DND-41 (cell line): ENCODE results near the gene SOD3.

ENCODE experiments used
- ATAC-seq: fragments of 200-7000 bp; cut with Tn5 transposase; 3 replicates; pipeline ENCODE4 v1.9.1; 2021; ENCODE audit warnings: low read depth; ENCODE audit not compliant: insufficient read depth
- DNase-seq: peaks from one replicate; pipeline ENCODE4 v3.0.0-alpha.2; 2020
- H2AFZ ChIP-seq: 2 replicates; pipeline ENCODE4 v1.6.0; 2012; ENCODE audit warnings: low read depth, low read length
- H3K27ac ChIP-seq: 2 replicates; pipeline ENCODE4 v1.5.1; 2012; ENCODE audit warnings: low read length, inconsistent platforms
- H3K27me3 ChIP-seq: fragments of 200-600 bp; sonication (generic); 2 replicates; pipeline ENCODE4 v1.6.0; 2012; ENCODE audit warnings: low read length, mild to moderate bottlenecking, inconsistent platforms; ENCODE audit not compliant: insufficient read depth, poor library complexity
- H3K36me3 ChIP-seq: 2 replicates; pipeline ENCODE4 v1.5.1; 2012; ENCODE audit warnings: low read length, inconsistent platforms; ENCODE audit not compliant: insufficient read depth
- H3K4me1 ChIP-seq: 2 replicates; pipeline ENCODE4 v1.5.1; 2012; ENCODE audit warnings: mild to moderate bottlenecking, low read length; ENCODE audit not compliant: insufficient read depth
- H3K4me2 ChIP-seq: 2 replicates; pipeline ENCODE4 v1.6.0; 2012; ENCODE audit warnings: mild to moderate bottlenecking, moderate library complexity, low read length, inconsistent platforms; ENCODE audit not compliant: insufficient read depth
- H3K4me3 ChIP-seq, 2 experiments: fragments of 200-600 bp in 1 of 2; shearing (Covaris generic) in 1 of 2; 2 replicates each; pipeline ENCODE4 v1.5.1; 2012 to 2016; ENCODE audit warnings: inconsistent platforms in 2 of 2, low read length in 2 of 2, mild to moderate bottlenecking in 2 of 2, low read depth in 1 of 2, moderate library complexity in 1 of 2
- H3K79me2 ChIP-seq: 2 replicates; pipeline ENCODE4 v1.6.0; 2012; ENCODE audit warnings: low read length, inconsistent platforms; ENCODE audit not compliant: insufficient read depth
- H3K9ac ChIP-seq: 2 replicates; pipeline ENCODE4 v1.6.0; 2012; ENCODE audit warnings: low read depth, mild to moderate bottlenecking, inconsistent platforms, low read length, moderate library complexity
- H3K9me3 ChIP-seq: 2 replicates; pipeline ENCODE4 v1.5.1; 2012; ENCODE audit warnings: low read length, moderate library complexity, mild to moderate bottlenecking, inconsistent platforms; ENCODE audit not compliant: insufficient read depth, severe bottlenecking
- H4K20me1 ChIP-seq: 2 replicates; pipeline ENCODE4 v1.6.0; 2012; ENCODE audit warnings: low read length; ENCODE audit not compliant: insufficient read depth
- CTCF ChIP-seq: IDR thresholded peaks from 2 replicates; pipeline ENCODE4 v1.5.1; 2012; ENCODE audit warnings: borderline replicate concordance, low read length, moderate library complexity, mild to moderate bottlenecking; ENCODE audit not compliant: poor library complexity, severe bottlenecking; ENCODE audit errors: extremely low read depth
- EZH2 ChIP-seq: IDR thresholded peaks from 3 replicates; pipeline ENCODE4 v1.6.1; 2012; ENCODE audit warnings: borderline replicate concordance, low read depth, mild to moderate bottlenecking, moderate library complexity, low read length, inconsistent platforms; ENCODE audit not compliant: severe bottlenecking

The SOD3 gene

GRCh38 chr4:24845902-24846301, 50.5 kb downstream of the SOD3 start:
- H3K9me3 ChIP-seq = no peaks in the 10 kb centered on the region
- H4K20me1 ChIP-seq = no peaks in the 10 kb centered on the region
- no peak overlapping the region for H2AFZ ChIP-seq
- no peaks in the 10 kb centered on the region for H3K36me3 ChIP-seq
- ATAC-seq = no peak
- H3K9ac ChIP-seq = no peak overlapping the region
- no peaks in the 10 kb centered on the region for H3K4me1 ChIP-seq
- H3K27ac ChIP-seq = no peak overlapping the region
- no peak overlapping the region for H3K4me2 ChIP-seq
- no peak for DNase-seq
- no peak for TF ChIP-seq CTCF
- no peak for TF ChIP-seq EZH2
- H3K79me2 ChIP-seq = no peaks in the 10 kb centered on the region
- no peak overlapping the region for H3K4me3 ChIP-seq
- no peaks in the 10 kb centered on the region for H3K27me3 ChIP-seq

GRCh38 chr4:24846716-24847115, 51.3 kb downstream of the SOD3 start:
- Histone ChIP-seq H3K27ac (no peak overlapping the region), H3K27me3 (no peaks in the 10 kb centered on the region), H3K9ac (no peak overlapping the region), H3K4me2 (no peak overlapping the region), H3K79me2 (no peaks in the 10 kb centered on the region), H2AFZ (no peak overlapping the region), H3K36me3 (no peaks in the 10 kb centered on the region), H3K4me3 (no peak overlapping the region), H4K20me1 (no peaks in the 10 kb centered on the region), H3K4me1 (no peaks in the 10 kb centered on the region), H3K9me3 (no peaks in the 10 kb centered on the region)
- TF ChIP-seq CTCF (no peak), EZH2 (no peak)
- ATAC-seq (no peak), DNase-seq (no peak)

- Histone ChIP-seq H3K9ac (no peak overlapping the region), H3K4me2 (no peak overlapping the region), H3K27me3 (no peaks in the 10 kb centered on the region), H3K4me1 (no peaks in the 10 kb centered on the region), H2AFZ (no peak overlapping the region), H3K4me3 (no peak overlapping the region), H3K27ac (no peak overlapping the region), H3K9me3 (no peaks in the 10 kb centered on the region), H3K36me3 (no peaks in the 10 kb centered on the region), H3K79me2 (no peaks in the 10 kb centered on the region), H4K20me1 (no peaks in the 10 kb centered on the region)
- ATAC-seq (no peak), DNase-seq (no peak)
- TF ChIP-seq EZH2 (no peak), CTCF (no peak)
Measured at GRCh38 chr4:24849351-24849750, 54.0 kb downstream of the SOD3 start.

- TF ChIP-seq CTCF (no peak), EZH2 (no peak)
- Histone ChIP-seq H3K9me3 (no peaks in the 10 kb centered on the region), H3K4me3 (no peak overlapping the region), H3K4me2 (no peak overlapping the region), H3K27ac (no peak overlapping the region), H3K36me3 (no peaks in the 10 kb centered on the region), H3K9ac (no peak overlapping the region), H3K79me2 (no peaks in the 10 kb centered on the region), H4K20me1 (no peaks in the 10 kb centered on the region), H3K4me1 (no peaks in the 10 kb centered on the region), H2AFZ (no peak overlapping the region), H3K27me3 (no peaks in the 10 kb centered on the region)
- no peak for DNase-seq
- no peak for ATAC-seq
Measured at GRCh38 chr4:24849756-24850155, 54.4 kb downstream of the SOD3 start.
